ENCODE results near the gene LACRT.

The LACRT gene

GRCh38 chr12:54622463-54623183 is 12.1 kb downstream of the LACRT start:
- ATAC-seq (no peak), DNase-seq (ENCODE audit: low spot score in 2 of 2) (no peak)
- no peak overlapping the region for H3K4me3 Mint-ChIP-seq
- H3K36me3 Mint-ChIP-seq: no peaks in the 10 kb centered on the region
- no peak overlapping the region for H3K27ac Mint-ChIP-seq
- H3K9me3 Mint-ChIP-seq: peaks cover 3% of the 10 kb centered on the region
- no peaks in the 10 kb centered on the region for H3K4me1 Mint-ChIP-seq

- no peak for ATAC-seq
Measured at GRCh38 chr12:54616933-54617680, 17.6 kb downstream of the LACRT start.

GRCh38 chr12:54612225-54612750 is 22.4 kb downstream of the LACRT start:
- no peak overlapping the region for H3K4me3 Mint-ChIP-seq
- DNase-seq (ENCODE audit: low spot score in 2 of 2): no peak
- H3K4me1 Mint-ChIP-seq: peaks cover 9% of the 10 kb centered on the region
- H3K36me3 Mint-ChIP-seq: no peaks in the 10 kb centered on the region
- no peak for ATAC-seq
- no peak overlapping the region for H3K27ac Mint-ChIP-seq
- no peaks in the 10 kb centered on the region for H3K9me3 Mint-ChIP-seq

More at GRCh38 chr12:54616933-54617680, 17.6 kb downstream of the LACRT start:
- Mint-ChIP-seq H3K36me3 (no peaks in the 10 kb centered on the region), H3K9me3 (no peaks in the 10 kb centered on the region), H3K27ac (no peak overlapping the region), H3K4me3 (no peak overlapping the region), H3K4me1 (peaks cover 11% of the 10 kb centered on the region)
- no peak for DNase-seq (ENCODE audit: low spot score in 2 of 2)

GRCh38 chr12:54611715-54612149 is 23.0 kb downstream of the LACRT start:
- ATAC-seq (no peak), DNase-seq (ENCODE audit: low spot score in 2 of 2) (no peak)
- Mint-ChIP-seq H3K27ac (no peak overlapping the region), H3K4me3 (no peak overlapping the region), H3K9me3 (no peaks in the 10 kb centered on the region), H3K36me3 (no peaks in the 10 kb centered on the region), H3K4me1 (peaks cover 4% of the 10 kb centered on the region)

- DNase-seq (ENCODE audit: low spot score in 2 of 2): no peak
- H3K4me1 Mint-ChIP-seq: no peaks in the 10 kb centered on the region
- H3K9me3 Mint-ChIP-seq: no peaks in the 10 kb centered on the region
Measured at GRCh38 chr12:54608769-54609168, 25.9 kb downstream of the LACRT start.

GRCh38 chr12:54608156-54608555 is 26.5 kb downstream of the LACRT start:
- DNase-seq (ENCODE audit: low spot score in 2 of 2) (no peak), ATAC-seq (no peak)
- no peaks in the 10 kb centered on the region for H3K36me3 Mint-ChIP-seq
- no peak overlapping the region for H3K4me3 Mint-ChIP-seq
- no peaks in the 10 kb centered on the region for H3K4me1 Mint-ChIP-seq
- H3K9me3 Mint-ChIP-seq: no peaks in the 10 kb centered on the region
- no peak overlapping the region for H3K27ac Mint-ChIP-seq

More at GRCh38 chr12:54608769-54609168, 25.9 kb downstream of the LACRT start:
- Mint-ChIP-seq H3K27ac (no peak overlapping the region), H3K36me3 (no peaks in the 10 kb centered on the region), H3K4me3 (no peak overlapping the region)
- no peak for ATAC-seq

- Mint-ChIP-seq H3K36me3 (no peaks in the 10 kb centered on the region), H3K4me3 (no peak overlapping the region), H3K27ac (no peak overlapping the region), H3K9me3 (no peaks in the 10 kb centered on the region), H3K4me1 (no peaks in the 10 kb centered on the region)
- DNase-seq (ENCODE audit: low spot score in 2 of 2) (no peak), ATAC-seq (no peak)
Measured at GRCh38 chr12:54606556-54606955, 28.1 kb downstream of the LACRT start.

GRCh38 chr12:54605138-54605970 is 29.3 kb downstream of the LACRT start:
- Mint-ChIP-seq H3K4me3 (no peak overlapping the region), H3K36me3 (no peaks in the 10 kb centered on the region), H3K4me1 (no peaks in the 10 kb centered on the region), H3K27ac (no peak overlapping the region), H3K9me3 (no peaks in the 10 kb centered on the region)
- no peak for ATAC-seq
- no peak for DNase-seq (ENCODE audit: low spot score in 2 of 2)

- ATAC-seq (no peak), DNase-seq (ENCODE audit: low spot score in 2 of 2) (no peak)
- H3K36me3 Mint-ChIP-seq: no peaks in the 10 kb centered on the region
- H3K27ac Mint-ChIP-seq: no peak overlapping the region
- H3K4me1 Mint-ChIP-seq: no peaks in the 10 kb centered on the region
- H3K4me3 Mint-ChIP-seq: no peak overlapping the region
- H3K9me3 Mint-ChIP-seq: no peaks in the 10 kb centered on the region
Measured at GRCh38 chr12:54604436-54604835, 30.3 kb downstream of the LACRT start.

- ATAC-seq (no peak), DNase-seq (ENCODE audit: low spot score in 2 of 2) (no peak)
- Mint-ChIP-seq H3K4me1 (no peaks in the 10 kb centered on the region), H3K36me3 (no peaks in the 10 kb centered on the region), H3K27ac (no peak overlapping the region), H3K4me3 (no peak overlapping the region), H3K9me3 (no peaks in the 10 kb centered on the region)
Measured at GRCh38 chr12:54603872-54604271, 30.8 kb downstream of the LACRT start.

GRCh38 chr12:54603173-54603814 is 31.4 kb downstream of the LACRT start:
- ATAC-seq (peak; percentile 86), DNase-seq (ENCODE audit: low spot score in 2 of 2) (peak; percentile 40 to 75)
- H3K4me1 Mint-ChIP-seq: no peaks in the 10 kb centered on the region
- no peak overlapping the region for H3K27ac Mint-ChIP-seq
- no peaks in the 10 kb centered on the region for H3K36me3 Mint-ChIP-seq
- H3K4me3 Mint-ChIP-seq: no peak overlapping the region
- H3K9me3 Mint-ChIP-seq: no peaks in the 10 kb centered on the region

- no peak overlapping the region for H3K27ac Mint-ChIP-seq
- H3K4me1 Mint-ChIP-seq: no peaks in the 10 kb centered on the region
- no peak overlapping the region for H3K4me3 Mint-ChIP-seq
- DNase-seq (ENCODE audit: low spot score in 2 of 2) (no peak), ATAC-seq (no peak)
- no peaks in the 10 kb centered on the region for H3K36me3 Mint-ChIP-seq
- H3K9me3 Mint-ChIP-seq: no peaks in the 10 kb centered on the region
Measured at GRCh38 chr12:54602661-54603060, 32.0 kb downstream of the LACRT start.

GRCh38 chr12:54601841-54602240 is 32.9 kb downstream of the LACRT start:
- DNase-seq (ENCODE audit: low spot score in 2 of 2): no peak
- no peaks in the 10 kb centered on the region for H3K4me1 Mint-ChIP-seq
- H3K36me3 Mint-ChIP-seq: no peaks in the 10 kb centered on the region
- no peak overlapping the region for H3K4me3 Mint-ChIP-seq
- H3K27ac Mint-ChIP-seq: no peak overlapping the region
- no peak for ATAC-seq
- H3K9me3 Mint-ChIP-seq: no peaks in the 10 kb centered on the region

- DNase-seq (ENCODE audit: low spot score in 2 of 2): no peak
- Mint-ChIP-seq H3K27ac (no peak overlapping the region), H3K36me3 (no peaks in the 10 kb centered on the region), H3K9me3 (no peaks in the 10 kb centered on the region), H3K4me1 (no peaks in the 10 kb centered on the region), H3K4me3 (no peak overlapping the region)
- ATAC-seq: no peak
Measured at GRCh38 chr12:54598970-54599369, 35.7 kb downstream of the LACRT start.

GRCh38 chr12:54596526-54596946 is 38.2 kb downstream of the LACRT start:
- peak; percentile 53 for ATAC-seq
- H3K4me3 Mint-ChIP-seq: no peak overlapping the region

More at GRCh38 chr12:54596526-54596946, 38.2 kb downstream of the LACRT start:
- Mint-ChIP-seq H3K4me1 (no peaks in the 10 kb centered on the region), H3K9me3 (no peaks in the 10 kb centered on the region), H3K27ac (no peak overlapping the region), H3K36me3 (no peaks in the 10 kb centered on the region)
- DNase-seq (ENCODE audit: low spot score in 2 of 2): peak; percentile 37 to 67
